Activated CD4-positive, alpha-beta T cell treated with anti-CD3 and anti-CD28 coated beads, Interleukin-2, amount 50 U/mL, for 4 hours (primary cell): ENCODE results near the gene LAMA5.
A peak's percentile ranks its signal among the peaks of the same experiment; 100 is the strongest.
"Not testable (repeated sequence)": the region's sequence is repeated elsewhere in the genome, so short reads cannot be mapped to it uniquely, and the experiment has no call there.

Source experiments
- DNase-seq, 2 experiments: peaks; one replicate each; pipeline ENCODE4 v3.0.0-alpha.2; 2020

The LAMA5 gene

DNA sequence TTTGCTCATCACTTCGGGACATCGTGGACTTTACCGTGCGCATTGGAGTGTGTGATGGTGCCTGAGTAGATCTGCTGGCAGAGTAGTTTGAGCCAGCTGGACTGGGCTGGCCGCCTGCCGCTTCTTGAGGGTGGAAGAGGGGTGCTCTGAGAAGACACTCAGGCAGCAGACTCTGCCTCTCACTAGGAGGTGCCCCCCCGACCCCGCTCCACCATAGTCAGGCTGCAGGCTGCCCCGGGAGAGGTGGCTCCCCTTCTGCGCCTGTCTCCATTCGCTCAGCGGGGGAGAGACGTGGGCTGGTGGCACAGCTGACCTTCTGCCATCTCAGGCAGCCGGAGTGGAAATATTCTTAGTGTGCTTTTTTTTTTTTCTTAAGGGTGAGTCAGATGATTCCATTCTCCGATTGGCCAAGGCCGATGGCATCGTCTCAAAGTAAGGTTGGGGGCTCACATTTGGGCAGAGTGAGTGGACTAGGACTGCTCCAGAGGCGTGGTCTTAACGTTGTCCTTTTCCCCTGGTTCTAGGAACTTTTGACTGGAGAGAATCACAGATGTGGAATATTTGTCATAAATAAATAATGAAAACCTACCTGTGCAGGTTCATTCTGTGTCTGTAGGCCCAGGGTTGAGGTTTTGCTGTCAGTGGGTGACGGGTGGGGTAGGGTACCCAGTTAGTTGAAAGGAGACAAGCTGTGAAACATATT is 21.0 kb upstream of the LAMA5 start:
- peak; percentile 25 to 37 for DNase-seq

DNA sequence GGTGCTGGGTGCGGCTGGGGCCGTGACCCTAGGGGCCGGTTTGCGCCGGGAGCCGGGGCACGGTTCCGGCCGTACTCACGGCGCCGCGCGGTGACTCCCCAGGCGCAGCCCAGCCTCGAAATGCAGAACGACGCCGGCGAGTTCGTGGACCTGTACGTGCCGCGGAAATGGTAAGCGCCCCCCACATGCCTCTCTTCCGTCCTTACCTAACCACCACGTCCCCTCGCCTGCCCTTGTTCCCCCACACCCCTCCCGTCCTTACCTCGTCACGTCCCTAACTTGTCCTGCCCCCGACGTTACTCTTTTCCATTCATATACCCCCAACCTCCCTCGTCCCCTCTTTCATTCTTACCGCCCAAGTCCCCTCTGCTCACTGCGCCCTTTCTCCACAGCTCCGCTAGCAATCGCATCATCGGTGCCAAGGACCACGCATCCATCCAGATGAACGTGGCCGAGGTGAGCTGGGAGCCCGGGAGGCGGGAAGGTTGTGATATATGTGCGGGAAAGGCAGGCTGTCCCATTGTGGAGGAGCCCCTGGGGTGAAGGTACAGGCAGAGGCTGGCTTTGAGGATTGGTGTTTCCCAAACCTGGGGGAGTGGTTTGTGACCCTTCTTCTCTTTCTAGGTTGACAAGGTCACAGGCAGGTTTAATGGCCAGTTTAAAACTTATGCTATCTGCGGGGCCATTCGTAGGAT is 20.3 kb upstream of the LAMA5 start:
- DNase-seq: peak in 1 of 2 experiments; percentile 17

DNA sequence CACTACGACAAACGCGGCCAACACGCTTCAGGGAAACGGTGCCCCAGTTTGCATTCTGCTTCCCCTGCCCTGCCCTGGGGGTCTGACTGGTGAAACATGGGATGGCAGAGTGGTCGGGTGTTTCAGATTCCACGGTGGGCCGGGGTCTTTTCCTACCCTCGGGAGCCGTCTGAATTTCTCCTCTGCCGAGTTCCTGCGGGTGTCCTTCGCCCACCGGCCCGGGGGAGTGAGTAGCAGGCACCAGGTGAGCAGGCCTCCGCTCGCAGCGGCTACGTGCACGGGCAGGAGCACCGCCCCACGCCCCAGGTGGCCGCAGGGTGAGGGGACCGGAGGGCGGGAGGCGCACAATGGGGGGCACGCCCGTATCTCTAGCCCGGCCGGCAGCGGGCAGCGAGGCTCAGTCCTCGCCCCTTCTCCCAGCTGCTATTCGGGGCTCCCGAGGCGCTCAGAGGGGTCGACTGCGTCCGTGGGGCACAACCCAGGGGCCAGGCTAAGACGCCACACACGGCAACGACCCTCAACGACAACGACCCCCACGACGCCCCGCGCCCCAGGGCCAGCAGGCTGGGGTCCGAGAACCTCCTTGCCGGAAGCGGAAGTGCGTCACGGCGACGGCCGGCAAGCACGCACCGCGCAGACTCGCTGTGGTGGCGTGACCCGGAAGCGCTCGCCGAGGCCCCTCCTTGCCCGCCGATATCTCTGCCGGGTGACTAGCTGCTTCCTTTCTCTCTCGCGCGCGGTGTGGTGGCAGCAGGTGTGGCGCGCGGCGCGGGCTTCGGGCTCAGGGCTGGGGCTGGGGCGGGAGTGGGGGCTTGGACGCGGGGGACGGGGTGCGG is 19.5 kb upstream of the LAMA5 start, which contains the start of gene RPS21:
Gene RPS21, plus strand, starts transcription at position 721 of the 836 bp plus-strand sequence. CDS start 236 bp downstream, outside the sequence.
- DNase-seq: peak; percentile 89 to 91

DNA sequence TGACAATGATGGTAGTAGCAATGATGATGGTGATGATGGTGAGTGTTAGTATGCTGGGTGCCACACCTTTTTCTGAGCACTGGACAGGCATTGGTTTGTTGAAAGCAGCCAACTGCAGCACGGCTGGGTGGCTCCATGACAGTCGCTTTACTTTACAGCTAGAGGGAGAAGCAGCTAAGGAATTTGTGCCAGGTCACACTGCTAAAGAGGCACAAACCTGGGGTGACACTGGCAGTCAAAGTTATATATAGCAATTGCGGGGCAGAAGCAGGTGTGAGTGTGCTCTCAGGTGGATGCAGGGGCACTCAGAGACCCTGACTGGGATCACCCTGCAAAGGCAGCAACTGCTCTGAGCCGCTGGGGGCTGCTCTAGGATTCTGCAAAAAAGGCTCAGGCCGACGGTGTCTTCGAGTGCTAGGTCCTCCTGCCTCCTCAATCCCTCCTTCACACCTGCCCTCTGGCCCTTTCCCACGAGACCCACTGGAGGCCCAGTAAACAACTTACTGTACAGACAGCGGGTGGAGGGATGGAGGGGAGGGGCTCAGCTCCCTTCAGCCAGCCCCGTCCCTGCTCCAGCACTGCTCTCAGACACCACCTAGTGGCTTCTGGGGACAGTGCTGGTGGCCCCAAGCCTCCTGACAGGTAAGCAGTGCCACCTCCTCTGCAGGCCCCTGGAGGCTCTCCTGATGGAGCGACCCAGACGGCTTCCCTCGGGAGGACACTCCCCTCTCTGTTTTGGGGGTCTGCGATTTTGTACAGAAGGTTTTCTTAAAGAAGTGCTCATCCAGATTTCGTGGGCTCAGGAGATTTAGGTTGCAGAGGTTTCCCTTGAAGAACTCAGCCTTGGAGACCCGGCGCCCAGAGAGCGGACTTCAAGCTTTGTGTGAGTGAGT is 15.4 kb upstream of the LAMA5 start:
- peak; percentile 75 to 76 for DNase-seq

DNA sequence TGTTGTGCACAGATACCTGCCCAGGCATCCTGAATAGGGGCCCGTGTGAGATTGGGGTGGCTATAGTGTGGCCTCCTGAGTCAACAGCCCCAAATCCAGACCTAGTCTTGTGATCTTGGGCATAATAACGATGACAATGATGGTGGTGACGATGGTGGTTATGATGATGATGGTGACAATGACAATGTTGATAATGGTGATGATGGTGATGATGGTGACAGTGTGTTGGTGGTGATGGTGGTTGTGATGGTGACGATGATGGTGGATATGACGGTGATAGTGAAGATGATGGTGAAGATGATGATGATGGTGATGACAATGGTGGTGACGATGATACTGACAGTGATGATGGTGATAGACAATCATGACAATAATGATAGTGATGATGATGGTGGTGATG is 14.7 kb upstream of the LAMA5 start:
- no peak for DNase-seq

DNA sequence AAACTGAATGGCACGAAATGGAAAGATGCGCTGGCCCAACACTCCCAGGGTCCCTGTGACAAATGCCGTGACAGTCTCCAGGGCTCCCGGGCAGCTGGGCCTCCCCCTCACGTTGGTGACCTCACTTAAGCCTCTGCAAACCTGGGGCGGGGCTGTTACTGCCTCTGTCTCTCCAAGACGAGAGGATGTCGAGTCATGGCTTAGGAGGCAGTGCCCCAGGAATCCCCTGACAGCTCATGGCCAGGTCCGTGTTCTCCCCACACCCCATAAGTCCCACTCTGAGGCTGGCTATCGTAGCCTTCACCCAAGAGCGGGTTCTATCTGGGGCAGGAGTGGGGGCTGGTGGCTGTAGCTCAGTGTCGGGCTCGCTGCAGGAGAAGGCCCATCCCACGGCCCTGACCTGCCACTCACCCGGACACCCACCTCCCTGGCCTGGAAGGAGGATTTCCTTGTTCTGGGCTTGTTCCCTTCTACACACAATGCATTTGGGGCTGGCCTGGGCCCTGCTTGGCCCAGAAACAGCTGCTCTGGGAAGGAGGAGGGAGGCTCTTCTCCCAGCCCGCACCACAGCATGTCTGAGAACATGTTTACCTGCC is 14.2 kb upstream of the LAMA5 start:
- no peak for DNase-seq

DNA sequence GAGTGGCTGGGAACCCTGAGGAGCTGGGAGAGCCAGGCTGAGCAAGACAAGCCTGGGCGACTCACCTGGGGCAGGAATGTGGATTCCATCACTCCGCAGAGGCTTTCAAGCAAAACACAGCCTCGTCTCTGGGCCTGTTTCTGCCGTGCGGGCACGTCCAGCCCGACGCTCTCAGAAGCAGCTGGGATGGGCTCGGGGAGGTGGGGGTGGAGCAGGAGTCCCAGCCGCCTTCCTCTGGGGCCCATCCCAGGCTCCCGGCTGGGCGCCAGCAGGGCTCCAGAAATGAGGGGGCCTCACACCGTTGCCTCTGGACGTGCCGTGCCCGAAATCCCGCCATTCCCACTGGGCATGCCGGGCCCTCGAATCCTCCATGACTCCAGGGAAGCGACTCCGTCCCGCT is 11.1 kb upstream of the LAMA5 start:
- no peak for DNase-seq

DNA sequence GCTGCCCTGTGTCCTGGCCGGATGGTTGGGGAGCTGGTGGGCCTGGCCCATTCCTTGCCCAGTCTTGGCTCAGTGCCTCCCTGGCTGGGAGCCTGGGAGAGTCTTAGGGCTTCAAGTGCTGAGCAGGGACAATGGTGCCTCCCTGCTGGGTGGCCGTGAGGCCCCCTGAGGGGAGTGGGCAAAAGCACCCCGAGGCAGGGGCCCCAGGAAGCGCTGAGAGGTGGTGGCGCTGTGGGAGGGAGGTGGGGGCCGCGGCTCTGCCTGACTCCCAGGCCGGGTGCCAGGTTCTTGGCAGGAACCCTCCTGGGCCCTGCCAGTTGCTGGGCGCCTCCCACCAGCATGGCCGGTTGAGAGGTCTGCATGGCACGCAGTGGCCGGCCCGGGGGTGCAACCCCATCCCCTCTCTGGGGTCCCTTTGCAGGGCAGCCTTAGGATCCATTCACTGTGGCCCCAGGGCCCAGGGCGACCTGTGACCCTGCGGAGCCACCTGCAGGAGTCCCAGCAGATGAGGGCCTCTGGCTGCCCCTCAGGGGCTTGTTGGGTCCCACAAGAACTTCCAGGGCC is 10.6 kb upstream of the LAMA5 start:
- no peak for DNase-seq

DNA sequence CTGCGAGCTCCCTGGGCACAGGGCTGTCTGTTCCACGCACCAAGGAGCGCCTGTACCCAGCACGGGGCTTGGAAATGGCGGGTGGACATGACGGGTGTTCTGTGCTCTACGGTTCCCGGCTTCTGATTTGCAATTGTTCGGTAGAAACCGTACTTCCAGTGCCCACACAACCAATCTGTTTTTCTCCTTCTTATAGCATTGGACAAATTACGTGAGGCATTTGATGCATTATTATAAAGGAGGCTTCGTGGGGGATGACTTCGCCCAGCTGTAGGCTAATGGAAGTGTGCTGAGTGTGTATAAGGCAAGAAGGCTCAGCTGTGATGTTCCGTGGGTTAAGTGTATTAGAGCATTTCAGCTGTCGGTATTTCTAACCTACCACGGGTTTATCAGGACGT is 10.0 kb upstream of the LAMA5 start:
- DNase-seq: no peak

DNA sequence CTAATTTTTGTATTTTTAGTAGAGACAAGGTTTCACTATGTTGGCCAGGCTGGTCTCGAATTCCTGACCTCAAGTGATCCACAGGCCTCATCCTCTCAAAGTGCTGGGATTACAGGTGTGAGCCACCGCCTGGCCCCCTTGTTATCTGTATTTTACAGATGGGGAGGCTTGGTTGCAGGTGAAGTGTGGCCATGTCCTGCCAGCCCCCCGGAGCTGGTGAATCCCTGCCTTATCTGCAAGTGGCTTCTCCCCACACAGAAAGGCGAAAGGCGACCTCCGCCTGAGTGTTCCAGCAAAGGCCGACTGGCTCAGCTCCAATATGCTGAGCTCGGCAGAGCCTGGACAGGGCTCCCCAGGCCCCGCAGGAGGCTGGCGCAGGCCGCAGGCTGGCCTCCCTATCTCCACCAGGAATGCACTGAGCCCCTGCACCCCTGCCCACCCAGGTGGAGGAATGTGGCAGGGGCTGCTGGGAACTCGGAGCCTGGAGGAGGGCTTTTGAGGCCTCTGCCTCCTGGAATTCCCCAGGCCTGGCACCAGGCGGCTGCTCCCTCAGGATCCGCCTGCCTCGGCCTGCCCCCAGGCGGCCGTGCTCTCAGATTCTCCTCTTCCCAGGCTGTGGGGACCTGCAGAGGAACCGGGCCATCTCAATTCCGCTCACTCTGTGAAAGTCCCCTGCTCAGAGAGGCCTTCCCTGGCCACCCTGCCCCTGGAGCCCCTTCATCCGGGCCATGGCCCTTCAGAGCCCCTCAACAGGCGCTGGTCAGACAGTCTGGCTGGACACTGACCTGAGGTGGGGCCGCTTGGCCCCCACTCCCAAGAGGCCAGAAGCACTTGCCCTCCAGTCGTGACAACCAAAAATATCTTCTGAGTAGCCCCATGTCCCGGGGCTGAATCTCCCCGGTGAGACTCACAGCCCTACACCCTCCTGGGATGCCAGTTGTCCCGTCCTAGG is 9.3 kb upstream of the LAMA5 start:
- DNase-seq: no peak

DNA sequence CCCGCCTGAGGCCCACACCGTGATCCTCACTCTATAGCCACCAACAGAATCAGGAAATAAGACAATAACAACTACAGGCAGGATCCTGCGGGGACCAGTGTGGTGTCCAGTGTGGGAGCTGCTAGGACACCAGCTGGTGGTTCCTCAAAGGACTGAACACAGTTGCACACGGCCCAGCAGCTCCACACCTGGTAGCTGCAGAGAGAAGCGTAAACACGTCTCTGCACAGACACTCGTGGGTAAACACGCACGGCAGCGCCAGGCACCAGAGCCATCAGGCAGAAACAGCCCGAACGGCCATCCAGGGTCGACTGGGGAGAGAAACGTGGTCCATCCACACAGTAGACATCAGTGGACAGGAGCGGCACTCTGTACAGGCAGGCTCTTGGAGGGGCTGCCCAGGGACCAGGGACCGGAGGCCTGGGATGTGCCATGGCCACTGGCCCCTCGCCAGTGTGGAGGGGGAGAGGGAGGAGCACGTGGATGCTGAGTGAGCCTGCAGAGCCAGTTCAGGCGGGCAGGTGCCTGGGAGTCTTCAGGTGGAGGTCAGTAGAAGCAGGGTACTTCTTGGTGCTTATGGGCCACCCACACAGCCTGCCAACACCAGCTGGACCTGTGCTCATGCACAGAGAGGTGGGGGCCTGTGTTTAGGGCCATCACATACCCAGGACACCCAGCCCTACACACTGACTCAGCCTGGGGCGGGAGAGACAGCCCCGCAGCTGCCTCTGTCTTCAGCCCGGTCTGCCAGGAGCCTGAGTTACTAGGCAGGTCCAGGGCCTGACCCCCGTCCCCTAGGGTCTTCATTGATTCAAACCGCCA is 7.4 kb upstream of the LAMA5 start:
- DNase-seq: no peak

DNA sequence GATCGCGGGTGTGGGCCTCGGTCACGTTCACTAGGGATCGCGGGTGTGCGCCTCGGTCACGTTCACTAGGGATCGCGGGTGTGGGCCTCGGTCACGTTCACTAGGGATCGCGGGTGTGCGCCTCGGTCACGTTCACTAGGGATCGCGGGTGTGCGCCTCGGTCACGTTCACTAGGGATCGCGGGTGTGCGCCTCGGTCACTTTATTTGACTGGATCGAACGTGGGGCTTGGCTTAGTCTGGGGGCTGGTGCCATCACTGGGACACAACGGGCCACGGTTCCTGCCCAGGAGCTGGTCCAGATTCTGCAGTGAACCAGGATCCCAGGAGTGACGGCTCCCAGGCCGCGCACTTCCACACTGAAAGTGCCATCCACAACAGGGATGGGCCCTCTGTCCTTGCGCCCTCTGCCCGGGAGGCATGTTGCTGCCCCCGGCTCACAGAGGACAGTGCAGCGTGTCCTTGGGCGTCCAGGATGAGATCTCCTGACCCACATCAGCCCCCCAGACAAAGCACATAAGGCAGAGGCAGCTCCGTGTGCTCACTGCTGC is 6.6 kb upstream of the LAMA5 start:
- not testable (repeated sequence) for DNase-seq

DNA sequence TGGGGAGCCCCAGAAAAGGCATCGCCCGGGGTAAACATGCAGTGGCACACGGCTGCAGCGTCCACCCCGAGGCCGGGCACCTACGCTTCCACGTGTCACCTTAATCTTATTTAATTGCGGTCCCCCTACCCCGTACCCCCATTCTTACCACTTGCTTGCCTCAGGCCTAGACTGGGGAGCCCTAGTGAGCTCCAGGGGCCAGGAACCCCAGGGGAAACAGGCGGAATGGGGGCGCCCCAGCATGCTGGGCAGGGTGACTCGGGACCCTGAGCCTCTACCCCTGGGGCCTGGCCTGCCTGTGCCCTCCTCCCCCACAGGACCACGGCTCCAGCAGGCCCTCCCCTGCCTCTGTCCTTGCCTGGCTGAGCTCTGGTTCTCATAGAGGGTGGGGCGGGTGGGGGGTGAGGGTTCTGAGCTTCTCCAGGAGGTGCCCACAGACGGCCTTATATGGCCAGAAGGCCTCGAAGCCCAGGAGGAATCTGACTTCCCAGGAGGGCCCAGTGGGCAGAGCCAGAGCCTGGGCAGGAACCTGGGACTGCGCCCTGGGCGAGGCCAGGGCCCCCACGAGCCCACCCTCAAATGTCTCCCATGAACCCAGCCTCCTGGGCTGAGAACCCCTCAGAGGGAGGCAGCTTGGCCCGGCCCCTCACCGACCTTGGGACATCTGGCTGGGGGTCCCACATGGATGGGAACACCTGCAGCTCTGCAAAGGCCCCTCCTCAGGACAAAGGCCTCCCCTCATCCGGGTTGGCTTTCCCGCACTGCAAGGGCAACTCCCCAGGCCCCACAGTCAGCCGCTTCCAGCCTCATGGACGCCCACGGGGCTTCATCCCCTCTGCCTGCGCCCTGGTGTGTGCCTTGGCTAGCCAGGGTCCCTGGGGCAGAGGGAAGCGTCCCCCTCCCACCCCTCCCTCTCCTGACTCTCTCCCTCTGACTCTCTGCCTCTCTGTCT is 5.2 kb upstream of the LAMA5 start:
- DNase-seq: no peak

DNA sequence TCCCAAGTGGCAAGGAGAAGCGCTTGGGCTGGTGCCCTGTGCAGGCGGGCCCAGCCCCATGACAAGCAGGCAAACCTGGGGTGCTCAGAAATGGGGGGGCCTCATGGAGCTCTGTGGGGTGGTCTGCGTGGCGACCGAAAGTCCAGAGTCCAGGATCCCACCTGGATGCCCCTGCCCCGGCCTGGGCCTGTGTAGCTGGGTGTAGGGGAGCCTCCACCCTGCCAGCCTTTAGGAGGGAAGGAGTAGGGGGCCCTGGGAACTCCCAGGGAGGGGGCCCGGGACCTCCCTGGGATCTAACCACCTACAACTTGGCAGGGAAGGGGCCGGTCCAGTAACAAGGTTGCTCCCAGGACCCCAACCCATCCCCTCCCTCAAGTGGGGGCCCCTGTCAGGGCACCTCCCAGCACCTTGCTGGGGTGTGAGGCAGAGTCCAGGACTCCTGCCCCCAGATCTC is 4.5 kb upstream of the LAMA5 start:
- no peak for DNase-seq

DNA sequence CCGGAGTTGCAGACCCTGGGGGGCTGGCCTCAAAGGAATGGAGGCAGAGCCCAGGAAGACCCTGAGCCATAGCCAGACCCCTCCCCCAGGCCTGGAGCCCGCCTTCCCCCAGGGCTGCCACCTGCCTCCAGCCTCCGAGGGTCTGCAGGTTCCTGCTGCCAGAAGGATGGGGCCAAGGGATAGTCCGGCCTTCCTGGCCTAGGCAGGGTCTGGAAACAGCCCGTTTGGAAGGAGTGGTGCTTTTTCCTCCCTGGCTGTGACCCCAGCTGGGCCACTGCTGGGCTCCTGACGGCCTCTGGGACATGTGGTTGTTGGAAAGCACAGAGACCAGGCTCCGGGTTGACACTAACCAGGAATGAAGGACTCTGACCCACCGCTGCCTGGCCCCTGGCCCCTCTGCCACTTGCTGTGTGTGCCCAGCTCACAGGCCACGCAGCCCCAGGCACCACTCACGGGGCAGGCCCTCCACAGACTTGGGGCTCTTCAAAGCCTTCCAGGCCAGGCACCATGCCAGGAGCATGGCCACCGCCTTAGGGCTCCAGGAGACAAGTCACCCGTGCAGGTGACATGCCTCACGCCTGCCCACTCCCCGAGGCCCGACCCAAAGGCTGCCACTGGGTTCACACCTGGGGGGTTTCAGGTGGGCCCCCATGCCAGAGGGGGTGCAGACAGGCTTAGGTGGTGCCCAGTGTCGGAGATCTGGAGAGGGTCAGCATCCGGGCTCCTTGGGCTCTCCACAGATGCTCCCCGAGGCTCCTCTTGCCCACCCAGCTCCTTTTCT is 3.9 kb upstream of the LAMA5 start:
- no peak for DNase-seq

DNA sequence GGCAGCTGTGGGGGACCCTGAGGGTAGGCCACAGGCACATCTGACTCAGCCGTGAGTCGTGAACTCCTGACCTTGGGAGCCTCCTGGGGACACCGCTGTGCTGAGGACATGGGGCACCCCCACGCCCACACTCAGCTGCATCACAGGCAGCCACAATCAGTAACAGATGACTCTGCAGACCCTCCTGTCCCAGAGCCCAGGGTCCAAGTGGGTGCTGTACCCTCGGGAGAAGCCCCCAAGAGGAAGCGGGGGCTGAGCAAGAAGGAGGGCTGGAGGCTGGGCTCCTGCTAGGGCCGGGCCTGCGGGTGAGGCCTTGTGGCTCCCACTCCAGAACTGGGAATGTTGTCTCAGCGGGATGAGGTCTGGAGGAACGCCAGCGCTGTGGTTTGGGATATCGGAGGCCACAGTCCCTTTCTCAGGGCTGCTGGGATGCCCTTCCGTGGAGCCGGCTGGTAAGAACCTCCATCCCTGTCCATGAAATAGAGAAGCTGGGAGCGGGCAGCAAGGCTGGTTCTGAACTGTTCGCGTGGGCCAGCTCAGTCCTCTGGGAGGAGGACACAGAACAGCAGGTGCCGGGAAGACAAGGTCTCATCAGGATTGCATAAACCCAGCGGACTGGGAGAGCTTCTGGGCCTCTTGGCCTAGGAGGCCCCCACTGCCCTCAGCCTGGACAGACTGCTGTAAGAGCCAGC is 3.1 kb upstream of the LAMA5 start:
- DNase-seq: no peak

DNA sequence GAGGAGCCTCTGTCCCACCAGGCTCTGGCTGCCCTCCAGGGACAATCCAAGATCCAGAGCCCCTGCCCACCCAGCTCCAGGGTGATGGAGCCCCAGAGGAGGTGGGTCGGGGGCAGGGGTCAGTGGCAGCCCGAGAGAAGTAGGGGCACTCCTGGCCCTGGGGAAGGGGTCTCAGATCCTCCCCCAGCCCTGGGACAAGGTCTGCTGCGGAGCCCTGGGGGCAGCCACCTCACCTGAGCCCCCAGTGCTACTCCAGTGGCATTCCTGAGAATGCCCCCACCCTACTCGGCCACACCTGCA is 2.7 kb upstream of the LAMA5 start:
- no peak for DNase-seq
